ENCODE data around the gene HSP90AA1. TPM values are rescaled to one million over a fixed set of nuclear protein-coding genes. Genes with fewer than 3 reads are reported as not detected.
"Not testable (repeated sequence)": the region's sequence is repeated elsewhere in the genome, so short reads cannot be mapped to it uniquely, and the experiment has no call there.

The HSP90AA1 gene
- total RNA-seq (100 to 1,000 TPM; 519 to 638 TPM), polyA plus RNA-seq (ENCODE audit: insufficient read depth, low read depth, low replicate concordance) (385 TPM)
- long read RNA-seq, donor 1, transcript HSP90AA1-205 (2 exons, 429 nt) = minor isoform, 19 of 751 reads
- long read RNA-seq, donor 1, transcript HSP90AA1-201 (11 exons, 3,379 nt) = major isoform, 83 of 751 reads
- long read RNA-seq, donor 1, partial matches to known transcripts = 646 of 751 reads
- long read RNA-seq, donor 1, other reads (novel, unspliced or antisense) = 0 of 751 reads
- long read RNA-seq, donor 2, transcript HSP90AA1-205 (2 exons, 429 nt) = major isoform, 34 of 780 reads
- long read RNA-seq, donor 2, partial matches to known transcripts = 740 of 780 reads
- long read RNA-seq, donor 2, other reads (novel, unspliced or antisense) = 0 of 780 reads

GRCh38 chr14:102086972-102087761, at the start of gene HSP90AA1:
Gene HSP90AA1, minus strand, starts transcription at chr14:102087044. Its CDS starts 666 bp downstream, at chr14:102086378.
- Histone ChIP-seq H3K27me3 (no peaks in the 10 kb centered on the region), H3K36me3 (ENCODE audit: low read depth, missing control alignments) (peaks cover 7% of the 10 kb centered on the region), H3K9me3 (no peaks in the 10 kb centered on the region), H3K4me3 (peak within 1 kb of the TSS; percentile 86 to 99), H3K4me1 (peaks cover 27% of the 10 kb centered on the region), H3K27ac (peak within 1 kb of the TSS; percentile 100)
- intact Hi-C loops (cut with DNase I; ENCODE audit: low total_unique reads) = no loop called here
- WGBS, 2 donors = 0 to 1% methylated on average over 8 to 100 of the region's 106 CpGs
- TF ChIP-seq, protein P1, sequence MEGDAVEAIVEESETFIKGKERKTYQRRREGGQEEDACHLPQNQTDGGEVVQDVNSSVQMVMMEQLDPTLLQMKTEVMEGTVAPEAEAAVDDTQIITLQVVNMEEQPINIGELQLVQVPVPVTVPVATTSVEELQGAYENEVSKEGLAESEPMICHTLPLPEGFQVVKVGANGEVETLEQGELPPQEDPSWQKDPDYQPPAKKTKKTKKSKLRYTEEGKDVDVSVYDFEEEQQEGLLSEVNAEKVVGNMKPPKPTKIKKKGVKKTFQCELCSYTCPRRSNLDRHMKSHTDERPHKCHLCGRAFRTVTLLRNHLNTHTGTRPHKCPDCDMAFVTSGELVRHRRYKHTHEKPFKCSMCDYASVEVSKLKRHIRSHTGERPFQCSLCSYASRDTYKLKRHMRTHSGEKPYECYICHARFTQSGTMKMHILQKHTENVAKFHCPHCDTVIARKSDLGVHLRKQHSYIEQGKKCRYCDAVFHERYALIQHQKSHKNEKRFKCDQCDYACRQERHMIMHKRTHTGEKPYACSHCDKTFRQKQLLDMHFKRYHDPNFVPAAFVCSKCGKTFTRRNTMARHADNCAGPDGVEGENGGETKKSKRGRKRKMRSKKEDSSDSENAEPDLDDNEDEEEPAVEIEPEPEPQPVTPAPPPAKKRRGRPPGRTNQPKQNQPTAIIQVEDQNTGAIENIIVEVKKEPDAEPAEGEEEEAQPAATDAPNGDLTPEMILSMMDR (IDR thresholded peaks at IDR 0.05) = peak in 1 of 3 experiments; percentile 31
- TF ChIP-seq POLR2A (IDR thresholded peaks at IDR 0.05) = peak; percentile 93
- DNase-seq = peak; percentile 93

DNA sequence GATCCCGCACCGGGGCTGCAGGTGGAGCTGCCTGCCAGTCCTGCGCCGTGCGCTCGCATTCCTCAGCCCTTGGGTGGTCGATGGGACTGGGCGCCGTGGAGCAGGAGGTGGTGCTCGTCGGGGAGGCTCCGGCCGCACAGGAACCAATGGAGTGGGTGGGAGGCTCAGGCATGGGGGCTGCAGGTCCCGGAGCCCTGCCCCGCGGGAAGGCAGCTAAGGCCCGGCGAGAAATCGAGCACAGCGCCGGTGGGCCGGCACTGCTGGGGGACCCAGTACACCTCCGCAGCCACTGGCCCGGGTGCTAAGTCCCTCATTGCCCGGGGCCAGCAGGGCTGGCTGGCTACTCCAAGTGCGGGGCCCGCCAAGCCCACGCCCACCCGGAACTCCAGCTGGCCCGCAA, 48.6 kb upstream of the HSP90AA1 start:
- 23 to 87% methylated on average over 13 to 30 of the region's 30 CpGs for WGBS, 2 donors
- intact Hi-C loops (cut with DNase I; ENCODE audit: low total_unique reads); H3K27me3 ChIP-seq: not testable (repeated sequence)

DNA sequence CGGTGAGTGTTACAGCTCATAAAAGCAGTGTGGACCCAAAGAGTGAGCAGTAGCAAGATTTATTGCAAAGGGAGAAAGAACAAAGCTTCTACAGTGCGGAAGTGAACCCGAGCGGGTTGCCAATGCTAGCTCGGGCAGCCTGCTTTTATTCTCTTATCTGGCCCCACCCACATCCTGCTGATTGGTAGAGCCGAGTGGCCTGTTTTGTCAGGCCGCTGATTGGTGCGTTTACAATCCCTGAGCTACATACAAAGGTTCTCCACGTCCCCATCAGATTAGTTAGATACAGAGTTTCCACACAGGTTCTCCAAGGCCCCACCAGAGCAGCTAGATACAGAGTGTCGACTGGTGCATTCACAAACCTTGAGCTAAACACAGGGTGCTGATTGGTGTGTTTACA, 47.9 kb upstream of the HSP90AA1 start:
- 58 to 60% methylated on average over 10 of the region's 10 CpGs for WGBS, 2 donors
- H3K27ac ChIP-seq = peak overlapping the region in 1 of 2 donors; percentile 55
- H3K27me3 ChIP-seq; H3K4me1 ChIP-seq; H3K4me3 ChIP-seq; H3K36me3 ChIP-seq (ENCODE audit: low read depth, missing control alignments); intact Hi-C loops (cut with DNase I; ENCODE audit: low total_unique reads); H3K9me3 ChIP-seq: not testable (repeated sequence)
- peak; percentile 76 for DNase-seq

More for the DNA sequence above, 48.6 kb upstream of the HSP90AA1 start:
- not testable (repeated sequence) for DNase-seq; H3K9me3 ChIP-seq; H3K4me3 ChIP-seq; H3K36me3 ChIP-seq (ENCODE audit: low read depth, missing control alignments); H3K4me1 ChIP-seq
- H3K27ac ChIP-seq = peak overlapping the region in 1 of 2 donors; percentile 31

DNA sequence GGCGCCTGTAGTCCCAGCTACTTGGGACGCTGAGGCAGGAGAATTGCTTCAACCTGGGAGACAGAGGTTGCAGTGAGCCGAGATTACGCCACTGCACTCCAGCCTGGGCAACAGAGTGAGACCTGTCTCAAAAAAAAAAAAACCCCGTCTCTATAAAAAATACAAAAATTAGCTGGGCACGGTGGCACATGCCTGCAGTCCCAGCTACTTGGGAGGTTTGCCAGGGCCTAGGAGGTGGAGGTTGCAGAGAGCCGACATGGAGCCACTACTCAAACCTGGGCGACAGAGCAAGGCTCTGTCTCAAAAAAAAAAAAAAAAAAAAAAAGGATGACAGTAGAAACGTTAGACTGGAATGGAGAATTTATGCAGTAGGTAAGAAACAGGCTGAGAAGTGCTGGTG, 47.2 kb upstream of the HSP90AA1 start:
- H3K27me3 ChIP-seq; H3K27ac ChIP-seq; DNase-seq; H3K36me3 ChIP-seq (ENCODE audit: low read depth, missing control alignments); H3K9me3 ChIP-seq; intact Hi-C loops (cut with DNase I; ENCODE audit: low total_unique reads); H3K4me3 ChIP-seq; H3K4me1 ChIP-seq: not testable (repeated sequence)
- WGBS, 2 donors = 83 to 84% methylated on average over 9 of the region's 9 CpGs

DNA sequence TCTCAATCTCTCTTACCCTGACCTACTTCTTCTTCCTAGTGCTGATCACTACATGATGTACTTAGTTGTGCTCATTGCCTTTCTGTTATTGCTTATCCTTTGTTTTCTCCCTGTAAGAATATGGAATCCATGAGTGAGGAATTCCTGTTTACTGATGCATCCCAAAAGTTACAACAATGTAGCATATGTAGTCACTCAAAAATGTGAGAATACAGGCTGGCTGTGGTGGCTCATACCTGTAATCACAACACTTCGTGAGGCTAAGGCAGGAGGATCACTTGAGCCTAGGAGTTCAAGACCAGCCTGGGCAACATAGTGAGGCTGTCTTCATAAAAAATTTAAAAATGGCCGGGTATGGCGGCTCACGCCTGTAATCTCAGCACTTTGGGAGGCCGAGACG, 44.9 kb upstream of the HSP90AA1 start:
- 72 to 76% methylated on average over 6 of the region's 6 CpGs for WGBS, 2 donors
- H3K36me3 ChIP-seq (ENCODE audit: low read depth, missing control alignments) = no peaks in the 10 kb centered on the region

More for the DNA sequence above, 44.9 kb upstream of the HSP90AA1 start:
- TF ChIP-seq, protein P1 (IDR thresholded peaks at IDR 0.05) = no peak
- TF ChIP-seq POLR2A (IDR thresholded peaks at IDR 0.05) = no peak
- Histone ChIP-seq H3K27ac (no peak overlapping the region), H3K4me3 (no peak overlapping the region), H3K27me3 (no peaks in the 10 kb centered on the region), H3K9me3 (no peaks in the 10 kb centered on the region), H3K4me1 (peaks cover 14% of the 10 kb centered on the region)
- intact Hi-C loops (cut with DNase I; ENCODE audit: low total_unique reads) = no loop called here
- no peak for DNase-seq
